T-helper 22 cell (primary cell): ENCODE results near the gene ARHGEF1.
"Not testable (repeated sequence)": the region's sequence is repeated elsewhere in the genome, so short reads cannot be mapped to it uniquely, and the experiment has no call there.

Experiments used
- DNase-seq: peaks from one replicate; pipeline ENCODE4 v3.0.0-alpha.2; 2020; ENCODE audit warnings: low read depth

The ARHGEF1 gene

GRCh38 chr19:41863209-41863931 is 19.6 kb upstream of the ARHGEF1 start:
- DNase-seq: no peak

GRCh38 chr19:41864374-41864773 is 18.6 kb upstream of the ARHGEF1 start:
- DNase-seq: no peak

GRCh38 chr19:41866284-41866683 is 16.7 kb upstream of the ARHGEF1 start:
- no peak for DNase-seq

GRCh38 chr19:41868120-41868988 is 14.6 kb upstream of the ARHGEF1 start:
- no peak for DNase-seq

- DNase-seq: no peak
Measured at GRCh38 chr19:41868989-41869300, 14.0 kb upstream of the ARHGEF1 start.

GRCh38 chr19:41869374-41869955 is 13.5 kb upstream of the ARHGEF1 start:
- DNase-seq: no peak

- DNase-seq: no peak
Measured at GRCh38 chr19:41870401-41870873, 12.5 kb upstream of the ARHGEF1 start.

- peak; percentile 50 for DNase-seq
Measured at GRCh38 chr19:41871573-41872383, 11.2 kb upstream of the ARHGEF1 start.

GRCh38 chr19:41872384-41872774 is 10.6 kb upstream of the ARHGEF1 start:
- DNase-seq: no peak

- no peak for DNase-seq
Measured at GRCh38 chr19:41872775-41873647, 10.0 kb upstream of the ARHGEF1 start.

GRCh38 chr19:41875973-41876372 is 7.0 kb upstream of the ARHGEF1 start:
- DNase-seq: not testable (repeated sequence)

GRCh38 chr19:41876847-41877832 is 5.8 kb upstream of the ARHGEF1 start, which contains the start of gene CD79A:
Gene CD79A (plus strand): TSS chr19:41877279. CDS start chr19:41877305, 26 bp downstream.
- DNase-seq: no peak

GRCh38 chr19:41877916-41878905 is 4.8 kb upstream of the ARHGEF1 start:
- DNase-seq: no peak

- DNase-seq: no peak
Measured at GRCh38 chr19:41879080-41879479, 3.9 kb upstream of the ARHGEF1 start.

GRCh38 chr19:41879670-41880328 is 3.2 kb upstream of the ARHGEF1 start:
- no peak for DNase-seq

GRCh38 chr19:41880329-41880708 is 2.7 kb upstream of the ARHGEF1 start:
- no peak for DNase-seq

- no peak for DNase-seq
Measured at GRCh38 chr19:41883463-41883820, 458 bp downstream of the ARHGEF1 start.
